Measurements from ENCODE around the gene RCOR1. TPM values are rescaled to one million over a fixed set of nuclear protein-coding genes. Genes with fewer than 3 reads are reported as not detected.

RCOR1 gene
- total and polyA plus RNA-seq, 7 experiments from 2014 or later, result 0.63 to 34.4 (median 19.6) TPM

DNA sequence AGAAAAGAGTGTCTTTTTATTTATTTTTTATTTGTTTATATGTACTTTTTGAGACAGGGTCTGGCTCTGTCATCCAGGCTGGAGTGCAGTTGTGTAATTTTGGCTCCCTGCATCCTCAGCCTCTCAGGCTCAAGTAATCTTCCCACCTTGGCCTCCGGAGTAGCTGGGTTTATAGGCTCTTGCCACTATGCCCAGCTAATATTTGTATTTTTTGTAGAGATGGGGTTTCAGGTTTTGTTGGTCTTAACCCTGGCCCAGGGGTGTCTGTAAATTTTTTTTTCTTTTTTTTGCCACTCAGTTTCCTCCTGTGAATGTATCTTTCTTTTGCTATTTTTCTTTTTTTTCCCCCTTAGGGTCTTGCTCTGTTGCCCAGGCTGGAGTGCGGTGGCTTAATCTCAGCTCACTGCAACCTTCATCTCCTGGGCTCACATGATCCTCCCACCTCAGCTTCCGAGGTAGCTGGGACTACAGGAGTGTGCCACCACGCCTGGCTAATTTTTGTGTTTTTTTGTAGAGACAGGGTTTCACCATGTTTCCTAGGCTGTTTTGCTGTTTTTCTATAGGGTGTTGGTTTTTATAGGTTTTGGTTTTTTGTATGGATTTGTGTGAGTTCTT is 11.0 kb downstream of the RCOR1 start:
- no peaks in the 10 kb centered on the region for H3K9me3 ChIP-seq (ENCODE audit: control insufficient read depth in 2 of 3, low read length in 3 of 3)
- H3K36me3 ChIP-seq (ENCODE audit: control insufficient read depth in 2 of 3, insufficient read depth in 3 of 3, low read length in 3 of 3), result no peaks in the 10 kb centered on the region
- peaks cover 4 to 15% (median 6%) of the 10 kb centered on the region in 5 donors for H3K36me3 Mint-ChIP-seq
- POLR2A ChIA-PET, result no interaction called here
- DNase-seq (no peak), ATAC-seq (no peak)
- peaks cover 36 to 75% (median 59%) of the 10 kb centered on the region in 7 donors for H3K4me1 Mint-ChIP-seq
- H3K4me3 ChIP-seq (ENCODE audit: low read length), result no peak overlapping the region
- H3K27me3 ChIP-seq (ENCODE audit: control insufficient read depth in 2 of 2, insufficient read depth in 2 of 2, low read length in 2 of 2), result no peaks in the 10 kb centered on the region
- H3K9me3 Mint-ChIP-seq, result no peaks in the 10 kb centered on the region
- no peak overlapping the region for H3K27ac ChIP-seq (ENCODE audit: low read depth, low read length)
- intact Hi-C loops (cut with micrococcal nuclease), result no loop called here
- CTCF ChIA-PET, result interaction anchor here (0.5 to 1.4 kb wide), 4 partner anchors 9 to 434 kb away, joined by 3 to 6 read pairs (median 3); no protein-coding TSS in a partner anchor
- H3K4me1 ChIP-seq (ENCODE audit: control insufficient read depth in 2 of 2, insufficient read depth in 2 of 2, low read length in 2 of 2), result no peaks in the 10 kb centered on the region
- peak overlapping the region in 1 of 9 donors; percentile 32 for H3K27ac Mint-ChIP-seq
- no peaks in the 10 kb centered on the region for H3K27me3 Mint-ChIP-seq
- H3K4me3 Mint-ChIP-seq, result peak overlapping the region in 3 of 10 donors; percentile 1 to 42 (median 17)

DNA sequence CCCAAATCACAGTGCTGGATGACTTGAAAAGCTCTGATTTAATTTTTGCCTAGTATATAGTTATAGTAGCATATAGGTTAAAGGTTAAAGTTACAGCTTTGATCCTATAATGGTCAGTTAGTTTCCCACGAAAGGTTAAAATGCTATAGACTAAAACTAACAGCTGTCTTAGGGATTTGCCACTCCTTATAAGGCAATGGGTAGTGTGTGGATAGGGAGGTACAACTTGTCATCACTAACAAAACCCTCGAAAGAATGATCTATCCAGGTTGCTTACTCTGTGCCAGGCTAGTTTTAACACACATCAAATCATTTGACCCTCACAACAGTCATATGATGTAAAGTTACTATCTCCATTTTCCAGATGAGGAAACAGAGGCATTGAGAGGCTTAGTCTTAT is 11.7 kb downstream of the RCOR1 start:
- H3K36me3 Mint-ChIP-seq, result peaks cover 4 to 15% (median 5%) of the 10 kb centered on the region in 5 donors
- no peaks in the 10 kb centered on the region for H3K36me3 ChIP-seq (ENCODE audit: control insufficient read depth in 2 of 3, insufficient read depth in 3 of 3, low read length in 3 of 3)
- no peaks in the 10 kb centered on the region for H3K9me3 Mint-ChIP-seq
- no peaks in the 10 kb centered on the region for H3K9me3 ChIP-seq (ENCODE audit: control insufficient read depth in 2 of 3, low read length in 3 of 3)
- H3K27ac Mint-ChIP-seq, result no peak overlapping the region
- intact Hi-C loops (cut with micrococcal nuclease), result no loop called here
- no peak overlapping the region for H3K4me3 ChIP-seq (ENCODE audit: low read length)
- peaks cover 32 to 70% (median 54%) of the 10 kb centered on the region in 7 donors for H3K4me1 Mint-ChIP-seq
- ATAC-seq (no peak), DNase-seq (no peak)
- H3K27me3 ChIP-seq (ENCODE audit: control insufficient read depth in 2 of 2, insufficient read depth in 2 of 2, low read length in 2 of 2), result no peaks in the 10 kb centered on the region
- H3K4me1 ChIP-seq (ENCODE audit: control insufficient read depth in 2 of 2, insufficient read depth in 2 of 2, low read length in 2 of 2), result no peaks in the 10 kb centered on the region
- H3K27ac ChIP-seq (ENCODE audit: low read depth, low read length), result no peak overlapping the region
- H3K4me3 Mint-ChIP-seq, result no peak overlapping the region
- H3K27me3 Mint-ChIP-seq, result no peaks in the 10 kb centered on the region
- ChIA-PET CTCF (interaction anchor here (0.5 to 1.4 kb wide), 3 partner anchors 9 to 22 kb away, joined by 3 to 6 read pairs (median 3); no protein-coding TSS in a partner anchor), POLR2A (no interaction called here)

DNA sequence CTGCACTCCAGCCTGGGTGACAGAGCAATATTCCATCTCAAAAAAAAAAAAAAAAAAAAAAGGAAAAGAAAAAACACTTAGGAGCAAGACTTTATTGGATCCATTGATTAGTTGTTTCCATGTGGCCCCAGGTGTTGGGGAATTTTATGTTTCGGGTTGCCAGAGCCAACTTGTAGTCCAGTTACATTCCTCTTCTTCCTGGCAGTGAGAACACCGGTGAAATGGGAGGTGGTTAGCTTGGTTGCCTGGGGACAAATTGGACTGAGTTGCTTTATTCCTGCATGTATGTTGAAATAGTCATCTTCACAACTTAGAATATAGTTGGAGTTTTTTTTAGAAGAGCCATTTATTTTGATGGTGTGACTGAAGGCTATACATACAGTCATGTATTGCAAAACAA is 12.6 kb downstream of the RCOR1 start:
- Histone ChIP-seq H3K27ac (ENCODE audit: low read depth, low read length) (no peak overlapping the region), H3K36me3 (ENCODE audit: control insufficient read depth in 2 of 3, insufficient read depth in 3 of 3, low read length in 3 of 3) (peaks cover 0 to 3% (median 0%) of the 10 kb centered on the region in 3 experiments), H3K27me3 (ENCODE audit: control insufficient read depth in 2 of 2, insufficient read depth in 2 of 2, low read length in 2 of 2) (no peaks in the 10 kb centered on the region), H3K4me3 (ENCODE audit: low read length) (no peak overlapping the region), H3K4me1 (ENCODE audit: control insufficient read depth in 2 of 2, insufficient read depth in 2 of 2, low read length in 2 of 2) (no peaks in the 10 kb centered on the region), H3K9me3 (ENCODE audit: control insufficient read depth in 2 of 3, low read length in 3 of 3) (no peaks in the 10 kb centered on the region)
- ChIA-PET CTCF (interaction anchor here (1.4 kb wide), 1 partner anchor 10 kb away, joined by 6 read pairs; no protein-coding TSS in a partner anchor), POLR2A (no interaction called here)
- no peak for DNase-seq
- peaks cover 4 to 13% (median 6%) of the 10 kb centered on the region in 5 donors for H3K36me3 Mint-ChIP-seq
- ATAC-seq, result no peak
- H3K4me1 Mint-ChIP-seq, result peaks cover 32 to 62% (median 48%) of the 10 kb centered on the region in 7 donors
- H3K27ac Mint-ChIP-seq, result no peak overlapping the region
- intact Hi-C loops (cut with micrococcal nuclease), result no loop called here
- no peaks in the 10 kb centered on the region for H3K27me3 Mint-ChIP-seq
- no peaks in the 10 kb centered on the region for H3K9me3 Mint-ChIP-seq
- no peak overlapping the region for H3K4me3 Mint-ChIP-seq

- intact Hi-C loops (cut with micrococcal nuclease), result no loop called here
- H3K27me3 Mint-ChIP-seq, result no peaks in the 10 kb centered on the region
- ChIA-PET POLR2A (interaction anchor here (1.3 kb wide), 1 partner anchor 15 kb away, joined by 3 read pairs; no protein-coding TSS in a partner anchor), CTCF (no interaction called here)
- Histone ChIP-seq H3K27me3 (ENCODE audit: control insufficient read depth in 2 of 2, insufficient read depth in 2 of 2, low read length in 2 of 2) (no peaks in the 10 kb centered on the region), H3K4me3 (ENCODE audit: low read length) (no peak overlapping the region), H3K27ac (ENCODE audit: low read depth, low read length) (no peak overlapping the region), H3K36me3 (ENCODE audit: control insufficient read depth in 2 of 3, insufficient read depth in 3 of 3, low read length in 3 of 3) (peaks cover 0 to 3% (median 0%) of the 10 kb centered on the region in 3 experiments), H3K9me3 (ENCODE audit: control insufficient read depth in 2 of 3, low read length in 3 of 3) (no peaks in the 10 kb centered on the region), H3K4me1 (ENCODE audit: control insufficient read depth in 2 of 2, insufficient read depth in 2 of 2, low read length in 2 of 2) (no peaks in the 10 kb centered on the region)
- H3K27ac Mint-ChIP-seq, result peak overlapping the region in 1 of 9 donors; percentile 38
- no peaks in the 10 kb centered on the region for H3K9me3 Mint-ChIP-seq
- no peak for DNase-seq
- no peak overlapping the region for H3K4me3 Mint-ChIP-seq
- ATAC-seq, result no peak
- peaks cover 2 to 15% (median 7%) of the 10 kb centered on the region in 5 donors for H3K36me3 Mint-ChIP-seq
- peaks cover 31 to 64% (median 52%) of the 10 kb centered on the region in 7 donors for H3K4me1 Mint-ChIP-seq
Measured at GRCh38 chr14:102606296-102606695, 13.8 kb downstream of the RCOR1 start.

DNA sequence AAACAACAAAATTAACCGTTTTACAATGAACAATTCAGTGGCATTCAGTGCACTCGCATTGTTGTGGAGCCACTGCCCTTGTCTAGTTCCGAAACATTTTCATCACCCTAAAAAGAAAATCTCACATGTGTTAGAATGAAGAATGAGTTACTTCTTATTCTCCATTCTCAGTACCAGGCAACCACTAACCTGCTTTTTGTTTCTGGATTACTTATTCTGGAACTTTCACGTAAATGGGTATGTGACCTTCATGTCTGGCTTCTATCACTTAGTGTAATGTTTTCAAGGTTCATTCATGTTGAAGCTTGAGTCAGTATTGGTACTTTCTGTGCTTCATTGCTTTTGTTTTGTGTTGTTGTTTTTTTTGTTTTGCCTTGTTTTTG is 15.6 kb downstream of the RCOR1 start:
- Histone ChIP-seq H3K4me1 (ENCODE audit: control insufficient read depth in 2 of 2, insufficient read depth in 2 of 2, low read length in 2 of 2) (no peaks in the 10 kb centered on the region), H3K9me3 (ENCODE audit: control insufficient read depth in 2 of 3, low read length in 3 of 3) (no peaks in the 10 kb centered on the region), H3K36me3 (ENCODE audit: control insufficient read depth in 2 of 3, insufficient read depth in 3 of 3, low read length in 3 of 3) (peaks cover 0 to 3% (median 0%) of the 10 kb centered on the region in 3 experiments), H3K27ac (ENCODE audit: low read depth, low read length) (no peak overlapping the region), H3K4me3 (ENCODE audit: low read length) (no peak overlapping the region), H3K27me3 (ENCODE audit: control insufficient read depth in 2 of 2, insufficient read depth in 2 of 2, low read length in 2 of 2) (no peaks in the 10 kb centered on the region)
- ATAC-seq (no peak), DNase-seq (no peak)
- Mint-ChIP-seq H3K4me3 (no peak overlapping the region), H3K27ac (no peak overlapping the region), H3K9me3 (no peaks in the 10 kb centered on the region), H3K36me3 (peaks cover 0 to 17% (median 5%) of the 10 kb centered on the region in 5 donors), H3K27me3 (no peaks in the 10 kb centered on the region), H3K4me1 (peaks cover 24 to 61% (median 46%) of the 10 kb centered on the region in 7 donors)
- CTCF ChIA-PET, result interaction anchor here (0.6 kb wide), 1 partner anchor 1467 kb away, joined by 3 read pairs; no protein-coding TSS in a partner anchor
- intact Hi-C loops (cut with micrococcal nuclease), result no loop called here
- POLR2A ChIA-PET, result interaction anchor here (0.6 to 0.8 kb wide), 2 partner anchors 41 to 171 kb away, joined by 3 to 4 read pairs; no protein-coding TSS in a partner anchor

GRCh38 chr14:102610968-102611811 is 18.7 kb downstream of the RCOR1 start:
- Mint-ChIP-seq H3K27me3 (no peaks in the 10 kb centered on the region), H3K27ac (no peak overlapping the region), H3K4me3 (no peak overlapping the region), H3K36me3 (peaks cover 0 to 17% (median 5%) of the 10 kb centered on the region in 5 donors), H3K4me1 (peaks cover 12 to 39% (median 21%) of the 10 kb centered on the region in 7 donors), H3K9me3 (no peaks in the 10 kb centered on the region)
- intact Hi-C loops (cut with micrococcal nuclease), result no loop called here
- Histone ChIP-seq H3K27ac (ENCODE audit: low read depth, low read length) (no peak overlapping the region), H3K4me1 (ENCODE audit: control insufficient read depth in 2 of 2, insufficient read depth in 2 of 2, low read length in 2 of 2) (no peaks in the 10 kb centered on the region), H3K4me3 (ENCODE audit: low read length) (no peak overlapping the region), H3K27me3 (ENCODE audit: control insufficient read depth in 2 of 2, insufficient read depth in 2 of 2, low read length in 2 of 2) (no peaks in the 10 kb centered on the region), H3K36me3 (ENCODE audit: control insufficient read depth in 2 of 3, insufficient read depth in 3 of 3, low read length in 3 of 3) (peaks cover 0 to 3% (median 0%) of the 10 kb centered on the region in 3 experiments), H3K9me3 (ENCODE audit: control insufficient read depth in 2 of 3, low read length in 3 of 3) (no peaks in the 10 kb centered on the region)
- ChIA-PET POLR2A (no interaction called here), CTCF (no interaction called here)
- DNase-seq, result no peak
- no peak for ATAC-seq

Measured in naive thymus-derived CD4-positive, alpha-beta T cell (primary cell).